Esophagus muscularis mucosa (tissue), 3 donors: ENCODE data around the gene THTPA.
A peak's percentile ranks its signal among the peaks of the same experiment; 100 is the strongest.

Experiments used
- POLR2A ChIP-seq: fragments of 450-650 bp; IDR thresholded peaks from one replicate; pipeline ENCODE4 v1.6.1; 2017; ENCODE audit warnings: antibody characterized with exemption, moderate library complexity, mild to moderate bottlenecking, low read depth
- TF ChIP-seq, protein P1 (sequence below), 3 experiments: fragments of 200-600 bp in 2 of 3; fragments of 450-650 bp in 1 of 3; sonication (generic) in 2 of 3; IDR thresholded peaks; one replicate each; pipeline ENCODE4 v1.5.1; 2017 to 2019; ENCODE audit warnings: antibody characterized with exemption in 3 of 3, mild to moderate bottlenecking in 2 of 3, moderate library complexity in 1 of 3

DNA sequence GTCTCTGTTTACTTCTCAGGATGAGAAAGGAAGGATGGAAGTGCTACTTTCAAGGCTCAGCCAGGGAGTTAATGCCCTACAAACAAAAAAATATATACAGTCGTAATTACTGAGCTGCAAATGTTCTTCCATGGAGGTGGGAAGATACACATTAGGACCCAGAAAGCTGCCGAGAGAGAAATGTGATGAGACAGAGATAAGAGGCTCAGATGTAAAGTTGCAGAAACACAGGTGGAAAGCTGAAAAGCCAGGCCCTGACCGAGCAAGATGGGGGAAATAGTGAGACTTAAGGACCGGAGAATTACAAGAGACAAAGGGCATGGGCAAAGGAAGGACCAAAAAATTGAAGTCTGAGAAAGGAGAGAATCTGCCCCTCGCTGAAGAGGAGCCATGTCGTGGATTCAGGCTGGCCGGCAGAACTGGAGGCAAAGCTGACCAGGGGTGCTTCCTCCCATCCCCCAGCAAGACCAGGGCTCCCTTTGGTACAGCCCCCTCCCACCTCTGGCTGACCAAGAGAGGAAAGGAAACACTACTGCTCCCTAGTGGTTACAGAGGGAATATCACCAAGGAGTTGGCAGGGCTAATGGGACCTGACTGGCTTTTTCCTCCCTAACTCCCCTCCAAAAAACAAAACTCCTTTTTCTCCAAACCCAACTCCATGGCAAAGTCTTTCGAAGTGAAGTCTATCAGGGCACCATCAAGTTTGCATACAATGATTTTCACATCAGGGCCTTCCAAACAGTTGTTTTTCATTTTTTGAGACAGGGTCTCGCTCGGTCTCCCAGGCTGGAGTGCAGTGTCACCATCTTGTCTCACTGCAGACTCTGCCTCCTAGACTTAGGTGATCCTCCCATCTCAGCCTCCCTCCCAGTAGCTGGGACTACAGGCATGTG lies 16.6 kb upstream of the THTPA start:
- TF ChIP-seq, protein P1, sequence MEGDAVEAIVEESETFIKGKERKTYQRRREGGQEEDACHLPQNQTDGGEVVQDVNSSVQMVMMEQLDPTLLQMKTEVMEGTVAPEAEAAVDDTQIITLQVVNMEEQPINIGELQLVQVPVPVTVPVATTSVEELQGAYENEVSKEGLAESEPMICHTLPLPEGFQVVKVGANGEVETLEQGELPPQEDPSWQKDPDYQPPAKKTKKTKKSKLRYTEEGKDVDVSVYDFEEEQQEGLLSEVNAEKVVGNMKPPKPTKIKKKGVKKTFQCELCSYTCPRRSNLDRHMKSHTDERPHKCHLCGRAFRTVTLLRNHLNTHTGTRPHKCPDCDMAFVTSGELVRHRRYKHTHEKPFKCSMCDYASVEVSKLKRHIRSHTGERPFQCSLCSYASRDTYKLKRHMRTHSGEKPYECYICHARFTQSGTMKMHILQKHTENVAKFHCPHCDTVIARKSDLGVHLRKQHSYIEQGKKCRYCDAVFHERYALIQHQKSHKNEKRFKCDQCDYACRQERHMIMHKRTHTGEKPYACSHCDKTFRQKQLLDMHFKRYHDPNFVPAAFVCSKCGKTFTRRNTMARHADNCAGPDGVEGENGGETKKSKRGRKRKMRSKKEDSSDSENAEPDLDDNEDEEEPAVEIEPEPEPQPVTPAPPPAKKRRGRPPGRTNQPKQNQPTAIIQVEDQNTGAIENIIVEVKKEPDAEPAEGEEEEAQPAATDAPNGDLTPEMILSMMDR (IDR thresholded peaks at IDR 0.05), result peak; percentile 48 to 84 (median 58)
- TF ChIP-seq POLR2A, result no peak
